CD8-positive, alpha-beta memory T cell (primary cell): ENCODE data around the gene AMY2B. TPM values are rescaled to one million over a fixed set of nuclear protein-coding genes. Genes with fewer than 3 reads are reported as not detected.
"Not testable (repeated sequence)": the region's sequence is repeated elsewhere in the genome, so short reads cannot be mapped to it uniquely, and the experiment has no call there.

Experiments
- CTCF ChIA-PET: fragments of 350-600 bp; sonication (Branson Sonifier 250); formaldehyde crosslinking; loops from one replicate; lab custom pipeline; 2021; ENCODE audit warnings: antibody characterized with exemption; lab: Charles Lee
- POLR2A ChIA-PET: fragments of 350-600 bp; sonication (Branson Sonifier 250); formaldehyde crosslinking; loops from one replicate; lab custom pipeline; 2021; ENCODE audit warnings: antibody characterized with exemption; lab: Charles Lee
- DNase-seq, 5 donors: peaks; one replicate each; pipeline versions ENCODE4 v3.0.0 to v3.0.0-alpha.2; 2020 to 2022; ENCODE audit warnings: mixed read lengths in 1 of 5
- H3K27ac ChIP-seq: one replicate; pipeline ENCODE4 v1.7.0; 2013; ENCODE audit warnings: low read depth, mild to moderate bottlenecking, low read length, moderate library complexity
- H3K27me3 ChIP-seq: 2 replicates; pipeline ENCODE4 v1.7.0; 2013; ENCODE audit warnings: low read length, mild to moderate bottlenecking; ENCODE audit not compliant: insufficient read depth, poor library complexity, severe bottlenecking
- H3K36me3 ChIP-seq: 2 replicates; pipeline ENCODE4 v1.7.0; 2013; ENCODE audit warnings: mild to moderate bottlenecking, low read length, moderate library complexity; ENCODE audit not compliant: insufficient read depth
- H3K4me1 ChIP-seq: 2 replicates; pipeline ENCODE4 v1.7.0; 2013; ENCODE audit warnings: mild to moderate bottlenecking, low read length, moderate library complexity; ENCODE audit not compliant: insufficient read depth
- H3K4me3 ChIP-seq: 2 replicates; pipeline ENCODE4 v1.7.0; 2013; ENCODE audit warnings: mild to moderate bottlenecking, low read length
- H3K9me3 ChIP-seq: 2 replicates; pipeline ENCODE4 v1.7.0; 2013; ENCODE audit warnings: mild to moderate bottlenecking, low read length
- H3K27ac Mint-ChIP-seq, 8 donors: one replicate each; pipeline ENCODE4 v1.8.0; 2020 to 2021; ENCODE audit warnings: mixed read lengths in 8 of 8, mild to moderate bottlenecking in 6 of 8, inconsistent platforms in 3 of 8, moderate library complexity in 3 of 8
- H3K27me3 Mint-ChIP-seq, 2 donors: one replicate each; pipeline ENCODE4 v1.8.0; 2020 to 2021; ENCODE audit warnings: mixed read lengths in 2 of 2, mild to moderate bottlenecking in 1 of 2, moderate library complexity in 1 of 2
- H3K36me3 Mint-ChIP-seq, 3 donors: one replicate each; pipeline ENCODE4 v1.8.0; 2020 to 2021; ENCODE audit warnings: mixed read lengths in 3 of 3, inconsistent platforms in 1 of 3, mild to moderate bottlenecking in 1 of 3
- H3K4me1 Mint-ChIP-seq, 3 donors: one replicate each; pipeline ENCODE4 v1.8.0; 2020 to 2021; ENCODE audit warnings: mixed read lengths in 3 of 3, inconsistent platforms in 1 of 3, mild to moderate bottlenecking in 1 of 3
- H3K4me3 Mint-ChIP-seq, 7 donors: one replicate each; pipeline ENCODE4 v1.8.0; 2020 to 2021; ENCODE audit warnings: mixed read lengths in 7 of 7, mild to moderate bottlenecking in 6 of 7, moderate library complexity in 4 of 7, inconsistent platforms in 2 of 7
- H3K9me3 Mint-ChIP-seq, 5 donors: one replicate each; pipeline ENCODE4 v1.8.0; 2020 to 2022; ENCODE audit warnings: mixed read lengths in 5 of 5, mild to moderate bottlenecking in 3 of 5, moderate library complexity in 2 of 5, inconsistent platforms in 1 of 5
- polyA plus RNA-seq: library from polyadenylated mRNA; unstranded; fragments of 300-500 nt; fragmentation: Illumina TruSeq; gene quantifications from one replicate; pipeline ENCODE4 v1.2.3, GENCODE V29; 2021
- total RNA-seq, 2 experiments: library from RNA; stranded (reverse); gene quantifications; one replicate each; pipeline ENCODE4 v1.2.3, GENCODE V29; 2021

Gene AMY2B
- total and polyA plus RNA-seq, 3 experiments from 2014 or later, result 1.1 to 8.4 (median 6.5) TPM

DNA sequence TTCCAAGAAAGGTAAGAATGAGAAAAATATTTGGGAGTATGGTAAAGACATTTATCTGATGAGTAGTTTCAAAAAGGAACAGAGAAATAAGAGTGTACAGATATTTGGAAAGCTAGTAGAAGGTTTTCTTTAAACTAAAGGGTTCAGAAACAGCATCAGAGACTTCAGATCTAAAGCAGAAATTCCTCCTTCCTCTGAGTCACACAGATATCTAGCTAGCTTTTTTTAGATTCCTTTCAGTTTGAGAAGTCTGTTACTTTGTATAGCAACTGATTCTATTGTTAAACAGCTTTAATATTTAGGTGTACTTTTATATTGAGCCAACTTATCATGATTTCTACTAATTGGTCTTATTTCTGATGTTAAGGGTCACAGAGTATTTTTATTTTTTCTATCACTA lies 4.7 kb downstream of the AMY2B start:
- Mint-ChIP-seq H3K27me3 (no peaks in the 10 kb centered on the region), H3K27ac (no peak overlapping the region), H3K36me3 (peaks cover 12 to 39% (median 24%) of the 10 kb centered on the region in 3 donors), H3K9me3 (no peaks in the 10 kb centered on the region), H3K4me1 (no peaks in the 10 kb centered on the region), H3K4me3 (no peak overlapping the region)
- no peaks in the 10 kb centered on the region for H3K27me3 ChIP-seq
- H3K9me3 ChIP-seq, result no peaks in the 10 kb centered on the region
- ChIA-PET POLR2A (no interaction called here), CTCF (no interaction called here)
- H3K4me3 ChIP-seq, result no peak overlapping the region
- H3K36me3 ChIP-seq, result no peaks in the 10 kb centered on the region
- no peaks in the 10 kb centered on the region for H3K4me1 ChIP-seq
- H3K27ac ChIP-seq, result no peak overlapping the region
- no peak for DNase-seq

DNA sequence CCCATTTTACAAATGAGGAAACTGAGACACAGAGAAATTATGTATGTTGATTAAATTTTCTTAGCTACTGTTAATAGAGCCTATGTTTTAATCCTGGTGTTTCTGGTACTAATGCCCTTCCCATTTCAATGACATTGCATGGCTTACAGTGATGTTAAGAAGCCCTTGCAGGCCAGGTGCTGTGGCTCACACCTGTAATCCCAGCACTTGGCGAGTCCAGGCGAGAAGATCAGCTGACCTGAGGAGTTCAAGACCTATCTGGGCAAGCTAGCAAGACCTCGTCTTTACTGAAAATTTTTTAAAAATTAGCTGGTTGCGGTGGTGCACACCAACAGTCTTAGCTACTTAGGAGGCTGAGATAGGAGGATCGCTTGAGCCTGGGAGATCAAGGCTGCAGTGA lies 5.4 kb downstream of the AMY2B start:
- H3K4me3 ChIP-seq, H3K27me3 Mint-ChIP-seq, H3K9me3 Mint-ChIP-seq, H3K9me3 ChIP-seq, H3K4me1 ChIP-seq, H3K36me3 ChIP-seq, H3K27ac Mint-ChIP-seq, DNase-seq, H3K4me1 Mint-ChIP-seq, CTCF ChIA-PET, H3K27me3 ChIP-seq, POLR2A ChIA-PET, H3K4me3 Mint-ChIP-seq, H3K27ac ChIP-seq: not testable (repeated sequence)
- H3K36me3 Mint-ChIP-seq, result peaks cover 11 to 39% (median 24%) of the 10 kb centered on the region in 3 donors

DNA sequence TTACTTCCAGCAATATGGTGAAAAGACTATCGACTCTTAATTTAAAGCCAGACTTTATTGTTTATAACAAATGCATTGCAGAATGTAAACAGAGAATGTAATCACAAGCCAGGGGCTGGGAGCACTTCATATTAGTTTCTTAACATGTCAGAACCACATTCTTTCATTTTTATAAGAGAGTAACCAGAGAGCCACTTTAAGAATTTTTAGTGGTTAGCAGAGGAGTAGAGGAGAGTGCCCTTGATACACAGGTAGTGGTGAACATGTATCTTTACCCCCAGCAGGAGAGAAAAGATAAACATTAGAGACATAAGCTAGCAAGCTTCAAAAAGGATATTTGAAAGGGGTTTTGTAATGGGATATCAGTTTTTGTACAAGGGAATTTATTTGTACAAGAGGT lies 11.1 kb downstream of the AMY2B start:
- Mint-ChIP-seq H3K27me3 (no peaks in the 10 kb centered on the region), H3K9me3 (no peaks in the 10 kb centered on the region)
- CTCF ChIA-PET, result no interaction called here

DNA sequence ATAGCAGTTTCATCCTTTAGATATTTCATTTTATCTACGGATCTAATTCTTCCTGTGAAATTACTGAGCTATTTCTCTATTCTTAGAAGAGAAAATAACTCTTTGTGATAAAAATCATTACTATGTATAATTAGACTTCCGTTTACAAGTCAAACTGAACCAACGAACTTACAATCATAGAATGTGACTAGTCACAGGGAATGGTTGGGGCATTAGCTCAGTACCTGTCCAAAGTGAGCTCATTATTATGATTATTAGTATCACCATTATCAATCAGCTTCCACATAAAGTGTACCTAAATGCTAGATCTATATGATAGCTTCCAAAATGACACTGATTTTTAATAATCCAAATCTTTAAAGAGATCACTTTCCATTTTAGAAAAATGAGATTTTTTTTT lies 12.5 kb downstream of the AMY2B start:
- CTCF ChIA-PET, result no interaction called here
- Mint-ChIP-seq H3K4me1 (no peaks in the 10 kb centered on the region), H3K4me3 (no peak overlapping the region), H3K27ac (no peak overlapping the region), H3K36me3 (peaks cover 3 to 7% (median 4%) of the 10 kb centered on the region in 3 donors), H3K9me3 (peaks cover 3% of the 10 kb centered on the region in 5 donors), H3K27me3 (peaks cover 0 to 2% of the 10 kb centered on the region in 2 donors)
- H3K36me3 ChIP-seq, result no peaks in the 10 kb centered on the region
- H3K4me3 ChIP-seq, result no peak overlapping the region
- POLR2A ChIA-PET, result no interaction called here
- no peak overlapping the region for H3K27ac ChIP-seq
- H3K27me3 ChIP-seq, result no peaks in the 10 kb centered on the region
- H3K9me3 ChIP-seq, result no peaks in the 10 kb centered on the region
- no peaks in the 10 kb centered on the region for H3K4me1 ChIP-seq
- DNase-seq, result no peak

More for the DNA sequence above, 11.1 kb downstream of the AMY2B start:
- DNase-seq, result no peak
- POLR2A ChIA-PET, result no interaction called here
- H3K27me3 ChIP-seq, result no peaks in the 10 kb centered on the region
- H3K4me3 ChIP-seq, result no peak overlapping the region
- H3K4me1 ChIP-seq, result no peaks in the 10 kb centered on the region
- Mint-ChIP-seq H3K27ac (no peak overlapping the region), H3K4me3 (no peak overlapping the region), H3K4me1 (no peaks in the 10 kb centered on the region), H3K36me3 (peaks cover 4 to 15% (median 9%) of the 10 kb centered on the region in 3 donors)
- H3K9me3 ChIP-seq, result no peaks in the 10 kb centered on the region
- no peak overlapping the region for H3K27ac ChIP-seq
- no peaks in the 10 kb centered on the region for H3K36me3 ChIP-seq

DNA sequence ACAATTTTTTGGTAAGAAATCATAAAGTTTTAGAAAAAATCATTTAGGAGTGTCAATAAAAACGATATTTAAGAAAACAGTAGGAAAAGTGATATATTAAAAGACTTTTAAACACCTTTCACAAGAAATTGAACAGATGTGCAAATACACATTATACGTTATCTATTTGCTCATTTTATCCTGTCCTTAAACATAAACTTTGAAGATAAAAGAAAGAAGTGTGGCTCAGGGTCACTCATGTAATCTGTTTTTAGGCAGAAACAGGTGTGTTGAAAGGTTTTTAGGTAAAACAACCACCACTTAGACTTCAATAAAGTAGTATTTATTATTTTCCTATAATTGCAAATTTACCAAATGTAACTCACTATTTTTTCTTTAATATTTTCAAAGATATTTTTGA lies 13.1 kb downstream of the AMY2B start:
- no peak for DNase-seq
- Mint-ChIP-seq H3K27ac (no peak overlapping the region), H3K4me1 (no peaks in the 10 kb centered on the region), H3K27me3 (peaks cover 0 to 7% of the 10 kb centered on the region in 2 donors), H3K9me3 (peaks cover 3 to 10% (median 6%) of the 10 kb centered on the region in 5 donors), H3K36me3 (peaks cover 3 to 5% (median 5%) of the 10 kb centered on the region in 3 donors), H3K4me3 (no peak overlapping the region)
- Histone ChIP-seq H3K27ac (no peak overlapping the region), H3K36me3 (no peaks in the 10 kb centered on the region), H3K4me3 (no peak overlapping the region), H3K4me1 (no peaks in the 10 kb centered on the region), H3K27me3 (no peaks in the 10 kb centered on the region), H3K9me3 (no peaks in the 10 kb centered on the region)
- ChIA-PET CTCF (no interaction called here), POLR2A (no interaction called here)

DNA sequence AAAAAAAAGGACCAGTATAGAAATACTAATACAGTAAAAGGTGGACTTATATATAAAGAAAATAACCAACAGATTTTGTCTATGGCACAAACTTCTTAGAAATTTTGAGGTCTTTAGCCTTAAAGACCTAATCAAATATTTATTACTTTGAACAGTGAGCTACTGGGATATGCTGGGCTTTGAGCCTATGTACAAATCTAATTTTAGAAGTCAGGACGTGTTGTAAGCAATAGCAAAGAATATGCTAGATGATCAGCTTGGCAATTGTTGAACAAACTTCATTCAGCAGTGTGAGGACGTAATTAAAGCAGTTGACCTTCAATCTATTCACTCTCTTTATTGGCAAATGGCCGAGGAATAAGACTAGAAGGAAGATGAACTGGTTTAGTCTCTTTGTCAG lies 31.4 kb downstream of the AMY2B start:
- H3K4me3 Mint-ChIP-seq, CTCF ChIA-PET, H3K4me1 Mint-ChIP-seq, H3K4me1 ChIP-seq, H3K27me3 Mint-ChIP-seq, H3K36me3 Mint-ChIP-seq, H3K4me3 ChIP-seq, H3K27me3 ChIP-seq, H3K9me3 Mint-ChIP-seq, H3K9me3 ChIP-seq, H3K27ac Mint-ChIP-seq, H3K36me3 ChIP-seq, DNase-seq, H3K27ac ChIP-seq, POLR2A ChIA-PET: not testable (repeated sequence)

DNA sequence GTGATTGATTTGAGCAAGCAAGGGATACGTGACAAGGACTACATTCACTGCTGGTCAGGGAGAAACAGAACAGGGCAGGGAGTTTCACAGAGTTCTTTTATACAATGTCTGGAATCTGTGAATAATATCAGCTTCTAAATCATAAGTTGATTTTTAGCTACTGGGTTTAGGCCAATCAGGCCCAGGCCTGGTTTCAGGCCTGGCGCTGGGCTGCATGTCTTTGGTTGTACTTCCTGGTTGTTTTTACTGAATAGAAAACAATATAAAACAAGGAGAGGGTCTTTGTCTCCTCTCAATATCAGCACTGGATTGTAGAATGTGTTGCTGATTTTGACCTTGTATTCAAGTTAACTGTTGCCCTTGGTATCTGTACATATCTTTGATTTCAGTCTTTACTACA lies 45.0 kb downstream of the AMY2B start:
- no peaks in the 10 kb centered on the region for H3K27me3 ChIP-seq
- H3K9me3 ChIP-seq, result no peaks in the 10 kb centered on the region
- H3K4me3 Mint-ChIP-seq, result no peak overlapping the region
- no peak overlapping the region for H3K4me3 ChIP-seq
- no peaks in the 10 kb centered on the region for H3K4me1 Mint-ChIP-seq
- no peaks in the 10 kb centered on the region for H3K4me1 ChIP-seq
- peaks cover 0 to 2% (median 0%) of the 10 kb centered on the region in 5 donors for H3K9me3 Mint-ChIP-seq
- H3K27ac Mint-ChIP-seq, result no peak overlapping the region
- POLR2A ChIA-PET, result no interaction called here
- H3K36me3 ChIP-seq, result no peaks in the 10 kb centered on the region
- H3K27me3 Mint-ChIP-seq, result no peaks in the 10 kb centered on the region
- CTCF ChIA-PET, result no interaction called here
- no peaks in the 10 kb centered on the region for H3K36me3 Mint-ChIP-seq
- no peak overlapping the region for H3K27ac ChIP-seq
- DNase-seq, result no peak

DNA sequence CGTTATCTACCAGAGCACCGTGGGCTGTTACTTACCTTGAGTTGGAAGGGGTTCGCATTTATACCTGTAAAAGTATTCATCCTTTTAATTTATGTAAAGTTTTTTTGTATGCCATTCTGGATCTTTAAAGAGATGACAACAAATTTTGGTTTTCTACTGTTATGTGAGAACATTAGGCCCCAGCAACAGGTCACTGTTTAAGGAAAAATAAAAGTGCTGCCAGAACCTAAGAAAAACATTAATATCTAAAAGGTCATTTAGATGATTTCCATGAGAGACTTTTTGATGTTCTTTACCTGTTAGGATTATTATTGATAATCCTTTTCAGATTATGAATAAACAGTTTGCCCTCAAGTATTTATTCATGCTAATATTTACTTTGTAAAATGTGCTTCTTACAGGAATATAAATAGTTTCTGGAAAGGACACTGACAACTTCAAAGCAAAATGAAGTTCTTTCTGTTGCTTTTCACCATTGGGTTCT lies 45.6 kb downstream of the AMY2B start, which contains the start of gene AMY2A:
Gene AMY2A (plus strand): TSS at position 434 of the 484 bp plus-strand sequence. CDS start 14 bp downstream, at position 448.
- H3K4me1 ChIP-seq, H3K9me3 Mint-ChIP-seq, H3K36me3 ChIP-seq, DNase-seq, H3K4me1 Mint-ChIP-seq, H3K4me3 Mint-ChIP-seq, H3K36me3 Mint-ChIP-seq, H3K9me3 ChIP-seq, H3K27me3 ChIP-seq, POLR2A ChIA-PET, H3K4me3 ChIP-seq, CTCF ChIA-PET, H3K27ac ChIP-seq, H3K27me3 Mint-ChIP-seq, H3K27ac Mint-ChIP-seq: not testable (repeated sequence)

DNA sequence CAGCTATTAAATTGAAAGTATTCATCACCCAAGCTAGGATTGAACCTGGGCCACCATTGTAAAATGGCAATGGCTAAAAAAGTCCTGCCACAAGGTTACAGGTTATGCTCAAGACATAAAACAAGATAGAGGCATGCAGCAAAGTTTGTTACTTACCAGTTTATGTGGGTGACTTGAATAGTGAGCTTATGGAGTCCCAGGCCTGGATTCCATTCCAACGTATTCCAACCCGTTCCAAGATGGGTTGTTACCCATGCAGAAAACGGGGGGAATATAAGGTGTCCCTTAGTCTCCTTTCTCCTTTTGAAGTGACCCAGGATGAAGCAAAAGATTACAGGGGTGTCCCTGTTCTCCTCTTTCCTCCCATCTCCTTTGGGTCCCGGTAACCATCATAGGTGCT lies 56.0 kb downstream of the AMY2B start:
- H3K4me3 ChIP-seq, CTCF ChIA-PET, H3K9me3 ChIP-seq, H3K27me3 ChIP-seq, H3K36me3 Mint-ChIP-seq, H3K36me3 ChIP-seq, H3K4me1 ChIP-seq, H3K4me3 Mint-ChIP-seq, H3K27me3 Mint-ChIP-seq, H3K27ac Mint-ChIP-seq, H3K4me1 Mint-ChIP-seq, DNase-seq, H3K27ac ChIP-seq, H3K9me3 Mint-ChIP-seq, POLR2A ChIA-PET: not testable (repeated sequence)
